Neuronal stem cell (in vitro differentiated cells): ENCODE measurements around the gene ANO6.

Source experiments
- DNase-seq: peaks from one replicate; pipeline ENCODE4 v3.0.0-alpha.2; 2013; ENCODE audit warnings: low spot score
- H2AFZ ChIP-seq: one replicate; pipeline ENCODE4 v1.6.1; 2013; ENCODE audit warnings: mild to moderate bottlenecking, low read length, inconsistent platforms
- H2AK5ac ChIP-seq: 2 replicates; pipeline ENCODE4 v1.6.1; 2013; ENCODE audit warnings: low read depth, mild to moderate bottlenecking, inconsistent platforms, low read length, moderate library complexity, mixed read lengths
- H2BK120ac ChIP-seq: 2 replicates; pipeline ENCODE4 v1.6.1; 2013; ENCODE audit warnings: low read depth, mild to moderate bottlenecking, inconsistent platforms, low read length, moderate library complexity, mixed read lengths
- H2BK12ac ChIP-seq: one replicate; pipeline ENCODE4 v1.6.1; 2013; ENCODE audit warnings: low read length, inconsistent platforms
- H2BK15ac ChIP-seq: 2 replicates; pipeline ENCODE4 v1.6.1; 2013; ENCODE audit warnings: mild to moderate bottlenecking, low read length, inconsistent platforms, mixed read lengths
- H2BK5ac ChIP-seq: one replicate; pipeline ENCODE4 v1.6.1; 2013; ENCODE audit warnings: inconsistent platforms, mild to moderate bottlenecking, low read length, moderate library complexity
- H3K14ac ChIP-seq: one replicate; pipeline ENCODE4 v1.6.1; 2013; ENCODE audit warnings: low read length, inconsistent platforms
- H3K18ac ChIP-seq: 2 replicates; pipeline ENCODE4 v1.6.1; 2013; ENCODE audit warnings: low read length, inconsistent platforms
- H3K23ac ChIP-seq: 2 replicates; pipeline ENCODE4 v1.6.1; 2013; ENCODE audit warnings: low read depth, mild to moderate bottlenecking, mixed read lengths, low read length, inconsistent platforms; ENCODE audit not compliant: poor library complexity
- H3K27ac ChIP-seq: replicated peaks from 3 replicates; pipeline ENCODE4 v1.5.1; 2013; ENCODE audit warnings: low read length, inconsistent platforms
- H3K27me3 ChIP-seq, 3 experiments: 2 replicates each; pipeline ENCODE4 v1.6.1; 2013; ENCODE audit warnings: low read length in 3 of 3, mild to moderate bottlenecking in 2 of 3, inconsistent platforms in 1 of 3, low read depth in 1 of 3, mixed read lengths in 1 of 3, moderate library complexity in 1 of 3; ENCODE audit not compliant: control insufficient read depth in 3 of 3, insufficient read depth in 3 of 3
- H3K36me3 ChIP-seq, 2 donors: replicated peaks in 1 of 2; 2 replicates each; pipeline ENCODE4 v1.6.1; 2013; ENCODE audit warnings: low read length in 2 of 2; ENCODE audit not compliant: control insufficient read depth in 2 of 2, insufficient read depth in 2 of 2
- H3K4ac ChIP-seq: 2 replicates; pipeline ENCODE4 v1.6.1; 2013; ENCODE audit warnings: inconsistent platforms, mild to moderate bottlenecking, low read length, moderate library complexity
- H3K4me1 ChIP-seq, 2 donors: 1 replicate in 1 of 2; 2 replicates in 1 of 2; pipeline ENCODE4 v1.6.1; 2013; ENCODE audit warnings: low read length in 2 of 2, low read depth in 1 of 2; ENCODE audit not compliant: control insufficient read depth in 2 of 2, insufficient read depth in 1 of 2
- H3K4me2 ChIP-seq: one replicate; pipeline ENCODE4 v1.6.1; 2013; ENCODE audit warnings: mild to moderate bottlenecking, low read length, inconsistent platforms; ENCODE audit not compliant: insufficient read depth, poor library complexity, severe bottlenecking
- H3K4me3 ChIP-seq, 2 donors: 2 replicates each; pipeline ENCODE4 v1.5.1; 2013; ENCODE audit warnings: low read length in 2 of 2, mild to moderate bottlenecking in 2 of 2, inconsistent platforms in 1 of 2, moderate library complexity in 1 of 2
- H3K79me1 ChIP-seq: one replicate; pipeline ENCODE4 v1.6.1; 2013; ENCODE audit warnings: low read depth, mild to moderate bottlenecking, inconsistent platforms, low read length, moderate library complexity
- H3K9ac ChIP-seq: one replicate; pipeline ENCODE4 v1.6.1; 2013; ENCODE audit warnings: mild to moderate bottlenecking, low read depth, low read length, inconsistent platforms; ENCODE audit not compliant: poor library complexity
- H3K9me3 ChIP-seq, 2 donors: replicated peaks in 1 of 2; 2 replicates each; pipeline versions ENCODE3 to v1.6.1; 2013; ENCODE audit warnings: low read length in 2 of 2, mild to moderate bottlenecking in 2 of 2, inconsistent platforms in 1 of 2, low read depth in 1 of 2, mixed read lengths in 1 of 2, moderate library complexity in 1 of 2; ENCODE audit not compliant: control insufficient read depth in 2 of 2, insufficient read depth in 1 of 2
- H4K8ac ChIP-seq: one replicate; pipeline ENCODE4 v1.6.1; 2013; ENCODE audit warnings: low read depth, mild to moderate bottlenecking, inconsistent platforms, low read length, moderate library complexity
- H4K91ac ChIP-seq: one replicate; pipeline ENCODE4 v1.6.1; 2013; ENCODE audit warnings: low read length, low read depth, mild to moderate bottlenecking, inconsistent platforms; ENCODE audit not compliant: poor library complexity
- WGBS, 2 donors: extraction: QIAGEN DNeasy Blood & Tissue Kit; methylation state at CpG; one replicate each; pipeline ENCODE4 v1.1.7; 2013; ENCODE audit warnings: missing lambda C conversion rate in 2 of 2, mixed read lengths in 1 of 2; ENCODE audit not compliant: insufficient read length in 2 of 2, insufficient replicate concordance in 1 of 2; ENCODE audit errors: extremely low coverage in 2 of 2; 5-methylcytosine and 5-hydroxymethylcytosine counted together

The ANO6 gene

GRCh38 chr12:45174595-45174994, 41.3 kb upstream of the ANO6 start:
- Histone ChIP-seq H3K4me3 (peak overlapping the region in 1 of 2 donors; percentile 42), H2BK15ac (no peak overlapping the region), H3K27ac (no peak overlapping the region), H3K4me1 (no peaks in the 10 kb centered on the region), H3K9me3 (peaks cover 15 to 18% of the 10 kb centered on the region in 2 donors), H2BK12ac (no peak overlapping the region), H2AFZ (no peak overlapping the region), H3K14ac (no peak overlapping the region), H3K36me3 (peaks cover 2 to 3% of the 10 kb centered on the region in 2 donors), H3K18ac (peak overlapping the region; percentile 28), H2AK5ac (no peak overlapping the region), H3K79me1 (no peaks in the 10 kb centered on the region), H2BK120ac (no peak overlapping the region), H3K4me2 (no peak overlapping the region), H2BK5ac (no peak overlapping the region), H4K8ac (no peak overlapping the region), H4K91ac (no peak overlapping the region), H3K23ac (no peak overlapping the region), H3K27me3 (no peaks in the 10 kb centered on the region), H3K9ac (no peak overlapping the region), H3K4ac (peak overlapping the region; percentile 53)
- DNase-seq: no peak
- WGBS, 2 donors: no CpG with 5 or more reads among the region's 14 CpGs

- H3K14ac ChIP-seq: no peak overlapping the region
- peaks cover 2 to 3% of the 10 kb centered on the region in 2 donors for H3K36me3 ChIP-seq
- DNase-seq: no peak
- no peak overlapping the region for H4K8ac ChIP-seq
- H2BK15ac ChIP-seq: no peak overlapping the region
- H2AFZ ChIP-seq: no peak overlapping the region
- no peak overlapping the region for H2BK12ac ChIP-seq
- H2BK5ac ChIP-seq: no peak overlapping the region
- H3K4ac ChIP-seq: no peak overlapping the region
- H3K4me2 ChIP-seq: no peak overlapping the region
- H3K9ac ChIP-seq: no peak overlapping the region
- no peak overlapping the region for H2BK120ac ChIP-seq
- H3K27me3 ChIP-seq: no peaks in the 10 kb centered on the region
- H3K23ac ChIP-seq: no peak overlapping the region
- no peaks in the 10 kb centered on the region for H3K4me1 ChIP-seq
- H3K9me3 ChIP-seq: peaks cover 15 to 18% of the 10 kb centered on the region in 2 donors
- H3K18ac ChIP-seq: no peak overlapping the region
- no peak overlapping the region for H2AK5ac ChIP-seq
- H3K79me1 ChIP-seq: no peaks in the 10 kb centered on the region
- no peak overlapping the region for H3K4me3 ChIP-seq
- no peak overlapping the region for H3K27ac ChIP-seq
- H4K91ac ChIP-seq: no peak overlapping the region
Measured at GRCh38 chr12:45178771-45179170, 37.1 kb upstream of the ANO6 start.

GRCh38 chr12:45182511-45182910, 33.4 kb upstream of the ANO6 start:
- H4K8ac ChIP-seq: no peak overlapping the region
- no peaks in the 10 kb centered on the region for H3K36me3 ChIP-seq
- DNase-seq: no peak
- no peak overlapping the region for H3K4me2 ChIP-seq
- H3K27ac ChIP-seq: no peak overlapping the region
- H2BK5ac ChIP-seq: no peak overlapping the region
- no peak overlapping the region for H2AFZ ChIP-seq
- no peak overlapping the region for H3K9ac ChIP-seq
- no peaks in the 10 kb centered on the region for H3K27me3 ChIP-seq
- no peak overlapping the region for H4K91ac ChIP-seq
- peaks cover 4% of the 10 kb centered on the region in 2 donors for H3K9me3 ChIP-seq
- H3K4me1 ChIP-seq: no peaks in the 10 kb centered on the region
- no peak overlapping the region for H2BK15ac ChIP-seq
- no peak overlapping the region for H2BK120ac ChIP-seq
- no peak overlapping the region for H2AK5ac ChIP-seq
- H3K14ac ChIP-seq: no peak overlapping the region
- H2BK12ac ChIP-seq: no peak overlapping the region
- no peak overlapping the region for H3K18ac ChIP-seq
- no peak overlapping the region for H3K4me3 ChIP-seq
- no peak overlapping the region for H3K23ac ChIP-seq
- no peaks in the 10 kb centered on the region for H3K79me1 ChIP-seq
- no peak overlapping the region for H3K4ac ChIP-seq

GRCh38 chr12:45183246-45183645, 32.6 kb upstream of the ANO6 start:
- Histone ChIP-seq H2BK5ac (no peak overlapping the region), H3K36me3 (no peaks in the 10 kb centered on the region)
- WGBS, 2 donors: no CpG with 5 or more reads among the region's 2 CpGs

More at GRCh38 chr12:45183246-45183645, 32.6 kb upstream of the ANO6 start:
- no peak overlapping the region for H2BK12ac ChIP-seq
- no peak overlapping the region for H4K8ac ChIP-seq
- H3K4ac ChIP-seq: no peak overlapping the region
- no peak overlapping the region for H2BK120ac ChIP-seq
- no peak overlapping the region for H2BK15ac ChIP-seq
- no peaks in the 10 kb centered on the region for H3K79me1 ChIP-seq
- H2AFZ ChIP-seq: no peak overlapping the region
- H3K4me1 ChIP-seq: no peaks in the 10 kb centered on the region
- DNase-seq: no peak
- H3K14ac ChIP-seq: no peak overlapping the region
- H4K91ac ChIP-seq: no peak overlapping the region
- no peak overlapping the region for H2AK5ac ChIP-seq
- H3K9me3 ChIP-seq: peaks cover 0 to 2% of the 10 kb centered on the region in 2 donors
- H3K9ac ChIP-seq: no peak overlapping the region
- no peak overlapping the region for H3K18ac ChIP-seq
- no peak overlapping the region for H3K23ac ChIP-seq
- no peak overlapping the region for H3K4me3 ChIP-seq
- no peak overlapping the region for H3K4me2 ChIP-seq
- H3K27me3 ChIP-seq: no peaks in the 10 kb centered on the region
- H3K27ac ChIP-seq: no peak overlapping the region
